WTC11 (cell line): ENCODE results near the gene CDH13. TPM values are rescaled to one million over a fixed set of nuclear protein-coding genes. Genes with fewer than 3 reads are reported as not detected.
A peak's percentile ranks its signal among the peaks of the same experiment; 100 is the strongest.

ENCODE experiments used
- ATAC-seq: fragments of 200-7000 bp; cut with Tn5 transposase; 2 replicates; pipeline ENCODE4 v1.10.0; 2021; ENCODE audit warnings: mild to moderate bottlenecking, moderate library complexity
- CTCF ChIA-PET: fragments of 300-600 bp; sonication (Branson Sonifier 250); formaldehyde crosslinking; loops from one replicate; lab custom pipeline; 2021; ENCODE audit warnings: antibody characterized with exemption; lab: Charles Lee
- POLR2A ChIA-PET: fragments of 350-600 bp; sonication (Branson Sonifier 250); formaldehyde crosslinking; loops from one replicate; lab custom pipeline; 2021; ENCODE audit warnings: antibody characterized with exemption; lab: Charles Lee
- DNase-seq: peaks from one replicate; pipeline ENCODE4 v3.0.0; 2021; ENCODE audit warnings: low spot score
- H3K27ac Mint-ChIP-seq: 2 replicates; pipeline ENCODE4 v1.8.0; 2021; ENCODE audit warnings: mixed read lengths
- H3K27me3 Mint-ChIP-seq: 2 replicates; pipeline ENCODE4 v1.8.0; 2021; ENCODE audit warnings: low read depth, mild to moderate bottlenecking, moderate library complexity, mixed read lengths
- H3K36me3 Mint-ChIP-seq: 2 replicates; pipeline ENCODE4 v1.8.0; 2021; ENCODE audit warnings: mixed read lengths
- H3K4me1 Mint-ChIP-seq: 2 replicates; pipeline ENCODE4 v1.8.0; 2022; ENCODE audit warnings: mixed read lengths
- H3K4me3 Mint-ChIP-seq: 2 replicates; pipeline ENCODE4 v1.8.0; 2021; ENCODE audit warnings: mild to moderate bottlenecking, moderate library complexity, mixed read lengths
- H3K9me3 Mint-ChIP-seq: 2 replicates; pipeline ENCODE4 v1.8.0; 2021; ENCODE audit warnings: mixed read lengths
- ATF2 ChIP-seq: sonication (generic); formaldehyde crosslinking; IDR thresholded peaks from 2 replicates; pipeline ENCODE4 v1.8.1; 2022; ENCODE audit warnings: low read depth, missing genetic modification reagents, borderline replicate concordance
- E2F5 ChIP-seq: sonication (generic); formaldehyde crosslinking; IDR thresholded peaks from 2 replicates; pipeline ENCODE4 v1.8.1; 2022; ENCODE audit warnings: mild to moderate bottlenecking, moderate library complexity, missing genetic modification reagents
- ETV6 ChIP-seq: sonication (generic); formaldehyde crosslinking; IDR thresholded peaks from 2 replicates; pipeline ENCODE4 v1.8.1; 2022; ENCODE audit warnings: mild to moderate bottlenecking, missing genetic modification reagents
- JAZF1 ChIP-seq: fragments of 250-450 bp; sonication (Bioruptor Pico); IDR thresholded peaks from 2 replicates; pipeline ENCODE4 v1.9.0; 2021; ENCODE audit warnings: moderate library complexity, mild to moderate bottlenecking, inconsistent platforms
- PRRX2 ChIP-seq: fragments of 250-450 bp; sonication (Bioruptor Pico); IDR thresholded peaks from 2 replicates; pipeline ENCODE4 v1.8.0; 2021; ENCODE audit warnings: mild to moderate bottlenecking
- RORB ChIP-seq: fragments of 250-450 bp; sonication (Bioruptor Pico); IDR thresholded peaks from 2 replicates; pipeline ENCODE4 v1.9.0; 2021; ENCODE audit warnings: mild to moderate bottlenecking
- SOX15 ChIP-seq: fragments of 250-450 bp; sonication (Bioruptor Pico); IDR thresholded peaks from 2 replicates; pipeline ENCODE4 v1.9.0; 2021; ENCODE audit warnings: mild to moderate bottlenecking
- TEAD1 ChIP-seq: sonication (generic); formaldehyde crosslinking; IDR thresholded peaks from 2 replicates; pipeline ENCODE4 v1.8.0; 2022; ENCODE audit warnings: mild to moderate bottlenecking, missing genetic modification reagents
- ZNF219 ChIP-seq: sonication (generic); formaldehyde crosslinking; IDR thresholded peaks from 2 replicates; pipeline ENCODE4 v1.8.0; 2023; ENCODE audit warnings: missing genetic modification reagents, mild to moderate bottlenecking, borderline replicate concordance
- ZNF281 ChIP-seq: sonication (generic); formaldehyde crosslinking; IDR thresholded peaks from 2 replicates; pipeline ENCODE4 v1.8.0; 2023; ENCODE audit warnings: mild to moderate bottlenecking, missing genetic modification reagents
- ZNF416 ChIP-seq: fragments of 250-450 bp; sonication (Bioruptor Pico); IDR thresholded peaks from 2 replicates; pipeline ENCODE4 v1.9.0; 2021; ENCODE audit warnings: mild to moderate bottlenecking, inconsistent platforms
- ZNF423 ChIP-seq: fragments of 250-450 bp; sonication (Bioruptor Pico); IDR thresholded peaks from 2 replicates; pipeline ENCODE4 v2.1.2; 2022; ENCODE audit warnings: mild to moderate bottlenecking, moderate library complexity
- ZNF532 ChIP-seq: fragments of 250-450 bp; sonication (Bioruptor Pico); IDR thresholded peaks from 2 replicates; pipeline ENCODE4 v1.9.0; 2021; ENCODE audit warnings: mild to moderate bottlenecking, borderline replicate concordance
- ZSCAN18 ChIP-seq: fragments of 250-450 bp; sonication (Bioruptor Pico); IDR thresholded peaks from 2 replicates; pipeline ENCODE4 v2.1.2; 2022; ENCODE audit warnings: mild to moderate bottlenecking, moderate library complexity
- total RNA-seq: library from RNA; stranded (reverse); gene quantifications from 3 replicates; pipeline ENCODE4 v1.2.3, GENCODE V29; 2021
- TF ChIP-seq, protein P1 (sequence below): sonication (generic); formaldehyde crosslinking; IDR thresholded peaks from 2 replicates; pipeline ENCODE4 v1.8.1; 2023; ENCODE audit warnings: mild to moderate bottlenecking, missing genetic modification reagents
- TF ChIP-seq, protein P2 (sequence below): fragments of 250-450 bp; sonication (Bioruptor Pico); IDR thresholded peaks from 2 replicates; pipeline ENCODE4 v1.9.0; 2021; ENCODE audit warnings: mild to moderate bottlenecking
- TF ChIP-seq, protein P3 (sequence below): sonication (generic); formaldehyde crosslinking; IDR thresholded peaks from 2 replicates; pipeline ENCODE4 v1.8.1; 2023; ENCODE audit warnings: mild to moderate bottlenecking, missing genetic modification reagents, moderate library complexity
- TF ChIP-seq, protein P4 (sequence below): fragments of 200-600 bp; IDR thresholded peaks from 2 replicates; pipeline ENCODE4 v1.8.0; 2022; ENCODE audit warnings: antibody characterized with exemption

The CDH13 gene
- total RNA-seq, 1 experiment from 2014 or later = 0.81 TPM

GRCh38 chr16:83355570-83356218 is 728.9 kb downstream of the CDH13 start (continued):
- TF ChIP-seq ZNF281 (CRISPR knock-in tag) (no peak), SOX15 (CRISPR knock-in tag) (no peak), E2F5 (CRISPR knock-in tag) (no peak), ZNF219 (no peak), PRRX2 (no peak), JAZF1 (CRISPR knock-in tag) (no peak), TEAD1 (CRISPR knock-in tag) (no peak), ATF2 (CRISPR knock-in tag) (no peak), ZNF532 (CRISPR knock-in tag) (no peak), ETV6 (no peak), ZNF416 (no peak)
- TF ChIP-seq, protein P1, sequence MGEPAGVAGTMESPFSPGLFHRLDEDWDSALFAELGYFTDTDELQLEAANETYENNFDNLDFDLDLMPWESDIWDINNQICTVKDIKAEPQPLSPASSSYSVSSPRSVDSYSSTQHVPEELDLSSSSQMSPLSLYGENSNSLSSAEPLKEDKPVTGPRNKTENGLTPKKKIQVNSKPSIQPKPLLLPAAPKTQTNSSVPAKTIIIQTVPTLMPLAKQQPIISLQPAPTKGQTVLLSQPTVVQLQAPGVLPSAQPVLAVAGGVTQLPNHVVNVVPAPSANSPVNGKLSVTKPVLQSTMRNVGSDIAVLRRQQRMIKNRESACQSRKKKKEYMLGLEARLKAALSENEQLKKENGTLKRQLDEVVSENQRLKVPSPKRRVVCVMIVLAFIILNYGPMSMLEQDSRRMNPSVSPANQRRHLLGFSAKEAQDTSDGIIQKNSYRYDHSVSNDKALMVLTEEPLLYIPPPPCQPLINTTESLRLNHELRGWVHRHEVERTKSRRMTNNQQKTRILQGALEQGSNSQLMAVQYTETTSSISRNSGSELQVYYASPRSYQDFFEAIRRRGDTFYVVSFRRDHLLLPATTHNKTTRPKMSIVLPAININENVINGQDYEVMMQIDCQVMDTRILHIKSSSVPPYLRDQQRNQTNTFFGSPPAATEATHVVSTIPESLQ = no peak
- TF ChIP-seq, protein P2, sequence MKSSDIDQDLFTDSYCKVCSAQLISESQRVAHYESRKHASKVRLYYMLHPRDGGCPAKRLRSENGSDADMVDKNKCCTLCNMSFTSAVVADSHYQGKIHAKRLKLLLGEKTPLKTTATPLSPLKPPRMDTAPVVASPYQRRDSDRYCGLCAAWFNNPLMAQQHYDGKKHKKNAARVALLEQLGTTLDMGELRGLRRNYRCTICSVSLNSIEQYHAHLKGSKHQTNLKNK (CRISPR knock-in tag) = no peak

DNA sequence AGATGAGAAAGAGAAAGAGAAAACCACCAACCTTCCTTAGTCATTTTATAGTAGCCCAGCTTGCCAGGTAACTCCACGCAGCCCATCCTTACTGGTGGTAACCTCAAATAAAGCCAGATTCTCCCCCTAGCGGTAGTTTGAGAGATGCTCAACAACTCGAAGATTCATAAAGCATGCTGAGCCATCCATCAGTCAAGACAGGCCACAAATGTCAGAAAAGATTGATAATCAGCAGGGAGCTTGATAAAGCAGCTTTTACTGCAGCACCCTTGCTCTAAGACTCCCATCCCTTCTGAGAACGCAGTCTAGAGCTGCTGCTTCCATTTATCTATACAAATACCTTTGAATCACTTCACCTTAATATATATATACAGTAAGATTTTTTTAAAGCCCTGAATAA is 729.5 kb downstream of the CDH13 start:
- Mint-ChIP-seq H3K4me3 (no peak overlapping the region), H3K27me3 (no peaks in the 10 kb centered on the region), H3K9me3 (no peaks in the 10 kb centered on the region), H3K36me3 (no peaks in the 10 kb centered on the region), H3K4me1 (no peaks in the 10 kb centered on the region), H3K27ac (no peak overlapping the region)
- DNase-seq = peak; percentile 15
- POLR2A ChIA-PET = no interaction called here
- CTCF ChIA-PET = interaction anchor here (0.6 to 2.1 kb wide), 13 partner anchors 8 to 750 kb away, joined by 3 to 9 read pairs (median 3); no protein-coding TSS in a partner anchor
- ATAC-seq = peak; percentile 91
- no peak for TF ChIP-seq ZNF423 (CRISPR knock-in tag)
- TF ChIP-seq, protein P3, sequence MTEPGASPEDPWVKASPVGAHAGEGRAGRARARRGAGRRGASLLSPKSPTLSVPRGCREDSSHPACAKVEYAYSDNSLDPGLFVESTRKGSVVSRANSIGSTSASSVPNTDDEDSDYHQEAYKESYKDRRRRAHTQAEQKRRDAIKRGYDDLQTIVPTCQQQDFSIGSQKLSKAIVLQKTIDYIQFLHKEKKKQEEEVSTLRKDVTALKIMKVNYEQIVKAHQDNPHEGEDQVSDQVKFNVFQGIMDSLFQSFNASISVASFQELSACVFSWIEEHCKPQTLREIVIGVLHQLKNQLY (CRISPR knock-in tag) = no peak
- no peak for TF ChIP-seq RORB (CRISPR knock-in tag)
- TF ChIP-seq ZSCAN18 = no peak
- no peak for TF ChIP-seq ZNF219
- TF ChIP-seq, protein P4, sequence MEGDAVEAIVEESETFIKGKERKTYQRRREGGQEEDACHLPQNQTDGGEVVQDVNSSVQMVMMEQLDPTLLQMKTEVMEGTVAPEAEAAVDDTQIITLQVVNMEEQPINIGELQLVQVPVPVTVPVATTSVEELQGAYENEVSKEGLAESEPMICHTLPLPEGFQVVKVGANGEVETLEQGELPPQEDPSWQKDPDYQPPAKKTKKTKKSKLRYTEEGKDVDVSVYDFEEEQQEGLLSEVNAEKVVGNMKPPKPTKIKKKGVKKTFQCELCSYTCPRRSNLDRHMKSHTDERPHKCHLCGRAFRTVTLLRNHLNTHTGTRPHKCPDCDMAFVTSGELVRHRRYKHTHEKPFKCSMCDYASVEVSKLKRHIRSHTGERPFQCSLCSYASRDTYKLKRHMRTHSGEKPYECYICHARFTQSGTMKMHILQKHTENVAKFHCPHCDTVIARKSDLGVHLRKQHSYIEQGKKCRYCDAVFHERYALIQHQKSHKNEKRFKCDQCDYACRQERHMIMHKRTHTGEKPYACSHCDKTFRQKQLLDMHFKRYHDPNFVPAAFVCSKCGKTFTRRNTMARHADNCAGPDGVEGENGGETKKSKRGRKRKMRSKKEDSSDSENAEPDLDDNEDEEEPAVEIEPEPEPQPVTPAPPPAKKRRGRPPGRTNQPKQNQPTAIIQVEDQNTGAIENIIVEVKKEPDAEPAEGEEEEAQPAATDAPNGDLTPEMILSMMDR = peak; percentile 31
